Thyroid gland (tissue), 4 donors: ENCODE data around the gene KLK15. TPM values are rescaled to one million over a fixed set of nuclear protein-coding genes. Genes with fewer than 3 reads are reported as not detected.
A peak's percentile ranks its signal among the peaks of the same experiment; 100 is the strongest.
"Not testable (repeated sequence)": the region's sequence is repeated elsewhere in the genome, so short reads cannot be mapped to it uniquely, and the experiment has no call there.

ENCODE experiments used
- DNase-seq, 2 donors: peaks; one replicate each; pipeline ENCODE4 v3.0.0-alpha.2; 2019
- H3K27ac ChIP-seq, 3 donors: fragments of 200-600 bp; sonication (generic); 1 replicate in 2 of 3; 2 replicates in 1 of 3; pipeline ENCODE4 v1.5.1; 2016 to 2019; ENCODE audit warnings: mild to moderate bottlenecking in 1 of 3, moderate library complexity in 1 of 3
- H3K27me3 ChIP-seq: fragments of 200-600 bp; sonication (generic); one replicate; pipeline ENCODE4 v1.5.1; 2019
- H3K36me3 ChIP-seq, 2 donors: fragments of 200-600 bp; sonication (generic); one replicate each; pipeline ENCODE4 v1.5.1; 2016 to 2019
- H3K4me1 ChIP-seq, 2 donors: fragments of 200-600 bp; sonication (generic); one replicate each; pipeline ENCODE4 v1.5.1; 2017 to 2019
- H3K4me3 ChIP-seq, 3 donors: fragments of 200-600 bp; sonication (generic); replicated peaks in 1 of 3; 1 replicate in 2 of 3; 2 replicates in 1 of 3; pipeline ENCODE4 v1.5.1; 2016; ENCODE audit warnings: mild to moderate bottlenecking in 1 of 3
- H3K9me3 ChIP-seq: fragments of 200-600 bp; sonication (generic); one replicate; pipeline ENCODE4 v1.5.1; 2017
- CTCF ChIP-seq, 6 experiments: fragments of 200-600 bp in 3 of 6; fragments of 450-650 bp in 3 of 6; sonication (generic) in 3 of 6; IDR thresholded peaks; one replicate each; pipeline ENCODE4 v1.5.1; 2016 to 2019; ENCODE audit warnings: antibody characterized with exemption in 6 of 6, mild to moderate bottlenecking in 2 of 6, inconsistent platforms in 1 of 6, moderate library complexity in 1 of 6
- POLR2A ChIP-seq, 2 donors: fragments of 450-650 bp; IDR thresholded peaks; one replicate each; pipeline ENCODE4 v1.6.1; 2017; ENCODE audit warnings: antibody characterized with exemption in 2 of 2, mild to moderate bottlenecking in 2 of 2, moderate library complexity in 1 of 2
- WGBS, 2 donors: methylation state at CpG; one replicate each; pipeline ENCODE4 v1.1.5; 2017; 5-methylcytosine and 5-hydroxymethylcytosine counted together
- intact Hi-C: fragments of 100-400 bp; cut with DNase I; formaldehyde crosslinking; loops from one replicate; pipeline ENCODE4 v1.15.1; 2023
- total RNA-seq, 4 donors: library from RNA; depleted of rRNA; stranded (reverse); fragments of >200 nt; gene quantifications; one replicate each; pipeline ENCODE4 v1.2.3, GENCODE V29; 2016

The KLK15 gene
- total RNA-seq, 4 donors from 2014 or later: 0.81 to 2.8 (median 1.8) TPM; not detected in 1

- WGBS, 2 donors: 7 to 9% methylated on average over 24 to 45 of the region's 52 CpGs
- TF ChIP-seq POLR2A (IDR thresholded peaks at IDR 0.05) (no peak), CTCF (IDR thresholded peaks at IDR 0.05) (no peak)
- intact Hi-C loops: no loop called here
- no peaks in the 10 kb centered on the region for H3K36me3 ChIP-seq
- H3K4me3 ChIP-seq: no peak overlapping the region
- H3K27ac ChIP-seq: no peak overlapping the region
- no peaks in the 10 kb centered on the region for H3K9me3 ChIP-seq
- DNase-seq: peak; percentile 71 to 73
- H3K4me1 ChIP-seq: peaks cover 0 to 14% of the 10 kb centered on the region in 2 donors
- H3K27me3 ChIP-seq: peaks cover 4% of the 10 kb centered on the region
These were observed 15.2 kb downstream of the KLK15 start for GRCh38 chr19:50817941-50818858.

GRCh38 chr19:50815439-50815838, 17.9 kb downstream of the KLK15 start:
- WGBS, 2 donors: 94 to 100% methylated on average over 1 of the region's 1 CpG
- no peak overlapping the region for H3K4me3 ChIP-seq
- intact Hi-C loops: no loop called here

DNA sequence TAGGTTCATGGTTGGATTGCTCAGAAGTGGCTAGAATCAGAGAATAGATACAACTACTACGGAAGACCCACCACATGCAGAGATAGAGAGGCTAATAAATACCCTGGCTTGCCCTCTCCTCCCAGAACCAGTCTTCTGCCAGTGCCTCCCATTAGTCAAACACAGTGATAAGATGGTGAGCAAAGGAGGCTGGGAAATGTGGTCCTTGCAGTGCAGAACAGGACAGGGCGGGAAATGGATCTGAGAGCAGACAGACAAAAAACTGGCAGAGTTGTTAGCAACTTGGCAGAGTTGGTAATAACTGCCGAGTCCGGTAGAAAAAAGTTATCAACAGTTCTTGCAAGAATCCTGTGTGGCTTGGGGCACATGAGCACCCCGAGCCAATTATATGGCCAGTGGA, 18.5 kb downstream of the KLK15 start:
- WGBS, 2 donors: 79 to 81% methylated on average over 5 of the region's 5 CpGs
- peaks cover 0 to 10% of the 10 kb centered on the region in 2 donors for H3K4me1 ChIP-seq
- H3K27me3 ChIP-seq: peaks cover 4% of the 10 kb centered on the region
- no peaks in the 10 kb centered on the region for H3K9me3 ChIP-seq
- DNase-seq: no peak
- TF ChIP-seq CTCF (IDR thresholded peaks at IDR 0.05) (no peak), POLR2A (IDR thresholded peaks at IDR 0.05) (no peak)
- no peak overlapping the region for H3K27ac ChIP-seq
- H3K36me3 ChIP-seq: no peaks in the 10 kb centered on the region
- H3K4me3 ChIP-seq: no peak overlapping the region
- intact Hi-C loops: no loop called here

More at GRCh38 chr19:50815439-50815838, 17.9 kb downstream of the KLK15 start:
- Histone ChIP-seq H3K27ac (no peak overlapping the region), H3K4me1 (peaks cover 0 to 10% of the 10 kb centered on the region in 2 donors), H3K27me3 (peaks cover 4% of the 10 kb centered on the region), H3K9me3 (no peaks in the 10 kb centered on the region), H3K36me3 (no peaks in the 10 kb centered on the region)
- no peak for DNase-seq
- TF ChIP-seq POLR2A (IDR thresholded peaks at IDR 0.05) (no peak), CTCF (IDR thresholded peaks at IDR 0.05) (no peak)

GRCh38 chr19:50812474-50812873, 20.9 kb downstream of the KLK15 start:
- Histone ChIP-seq H3K27ac (no peak overlapping the region), H3K4me1 (no peaks in the 10 kb centered on the region), H3K27me3 (no peaks in the 10 kb centered on the region), H3K4me3 (no peak overlapping the region), H3K36me3 (no peaks in the 10 kb centered on the region), H3K9me3 (no peaks in the 10 kb centered on the region)
- intact Hi-C loops: no loop called here
- WGBS, 2 donors: 80 to 84% methylated on average over 3 of the region's 3 CpGs
- TF ChIP-seq POLR2A (IDR thresholded peaks at IDR 0.05) (no peak), CTCF (IDR thresholded peaks at IDR 0.05) (no peak)
- DNase-seq: no peak

DNA sequence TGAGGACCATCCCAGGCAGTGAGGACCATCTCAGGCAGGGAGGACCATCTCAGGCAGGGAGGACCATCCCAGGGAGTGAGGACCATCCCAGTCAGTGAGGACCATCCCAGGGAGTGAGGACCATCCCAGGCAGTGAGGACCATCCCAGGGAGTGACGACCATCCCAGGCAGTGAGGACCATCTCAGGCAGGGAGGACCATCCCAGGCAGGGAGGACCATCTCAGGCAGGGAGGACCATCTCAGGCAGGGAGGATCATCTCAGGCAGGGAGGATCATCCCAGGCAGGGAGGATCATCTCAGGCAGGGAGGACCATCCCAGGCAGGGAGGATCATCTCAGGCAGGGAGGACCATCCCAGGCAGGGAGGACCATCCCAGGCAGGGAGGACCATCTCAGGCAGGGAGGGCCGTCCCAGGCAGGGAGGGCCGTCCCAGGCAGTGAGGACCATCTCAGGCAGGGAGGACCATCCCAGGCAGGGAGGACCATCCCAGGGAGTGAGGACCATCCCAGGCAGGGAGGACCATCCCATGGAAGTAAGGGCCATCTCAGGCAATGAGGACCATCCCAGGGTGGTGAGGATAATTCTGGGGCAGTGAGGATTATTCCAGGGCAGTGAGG, 21.6 kb downstream of the KLK15 start:
- H3K4me3 ChIP-seq, H3K27ac ChIP-seq: not testable (repeated sequence)
- WGBS, 2 donors: no CpG with 5 or more reads among the region's 3 CpGs

More for the DNA sequence above, 21.6 kb downstream of the KLK15 start:
- H3K36me3 ChIP-seq, DNase-seq, H3K4me1 ChIP-seq, H3K27me3 ChIP-seq, H3K9me3 ChIP-seq, intact Hi-C loops: not testable (repeated sequence)
